Gastroesophageal sphincter (tissue), 3 donors: ENCODE measurements around the gene KRTAP24-1.

Experiments
- EP300 ChIP-seq: sonication (generic); formaldehyde crosslinking; IDR thresholded peaks from one replicate; pipeline ENCODE4 v1.6.1; 2017; ENCODE audit warnings: antibody characterized with exemption, mild to moderate bottlenecking
- POLR2A ChIP-seq, 2 donors: fragments of 450-650 bp; IDR thresholded peaks; one replicate each; pipeline ENCODE4 v1.6.1; 2017; ENCODE audit warnings: antibody characterized with exemption in 2 of 2, mild to moderate bottlenecking in 2 of 2, moderate library complexity in 1 of 2
- POLR2AphosphoS5 ChIP-seq: sonication (generic); formaldehyde crosslinking; IDR thresholded peaks from one replicate; pipeline ENCODE4 v1.6.1; 2017; ENCODE audit warnings: antibody characterized with exemption
- TF ChIP-seq, protein P1 (sequence below), 4 experiments: fragments of 200-600 bp in 2 of 4; fragments of 450-650 bp in 2 of 4; sonication (generic) in 1 of 4; IDR thresholded peaks; one replicate each; pipeline ENCODE4 v1.5.1; 2017 to 2019; ENCODE audit warnings: antibody characterized with exemption in 4 of 4, mild to moderate bottlenecking in 2 of 4, moderate library complexity in 2 of 4

DNA sequence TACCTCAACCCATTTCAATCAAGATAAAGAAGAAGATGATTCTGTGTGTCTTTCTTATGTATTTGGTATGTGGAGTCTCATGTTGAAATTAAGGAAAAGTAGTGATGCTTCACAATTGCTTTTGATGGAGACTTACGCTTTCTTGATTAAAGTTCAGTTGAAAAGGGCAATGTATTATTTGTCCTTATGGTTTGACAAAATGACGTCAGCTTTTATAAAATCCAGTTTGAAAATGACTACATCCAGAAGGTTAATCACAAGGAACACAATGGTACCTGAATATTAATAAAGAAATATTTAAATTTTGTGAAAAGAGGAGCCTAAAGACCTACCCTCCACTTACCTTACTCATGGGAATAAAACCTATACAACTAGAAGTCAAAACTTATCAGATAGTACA is 33.0 kb upstream of the KRTAP24-1 start:
- TF ChIP-seq, protein P1, sequence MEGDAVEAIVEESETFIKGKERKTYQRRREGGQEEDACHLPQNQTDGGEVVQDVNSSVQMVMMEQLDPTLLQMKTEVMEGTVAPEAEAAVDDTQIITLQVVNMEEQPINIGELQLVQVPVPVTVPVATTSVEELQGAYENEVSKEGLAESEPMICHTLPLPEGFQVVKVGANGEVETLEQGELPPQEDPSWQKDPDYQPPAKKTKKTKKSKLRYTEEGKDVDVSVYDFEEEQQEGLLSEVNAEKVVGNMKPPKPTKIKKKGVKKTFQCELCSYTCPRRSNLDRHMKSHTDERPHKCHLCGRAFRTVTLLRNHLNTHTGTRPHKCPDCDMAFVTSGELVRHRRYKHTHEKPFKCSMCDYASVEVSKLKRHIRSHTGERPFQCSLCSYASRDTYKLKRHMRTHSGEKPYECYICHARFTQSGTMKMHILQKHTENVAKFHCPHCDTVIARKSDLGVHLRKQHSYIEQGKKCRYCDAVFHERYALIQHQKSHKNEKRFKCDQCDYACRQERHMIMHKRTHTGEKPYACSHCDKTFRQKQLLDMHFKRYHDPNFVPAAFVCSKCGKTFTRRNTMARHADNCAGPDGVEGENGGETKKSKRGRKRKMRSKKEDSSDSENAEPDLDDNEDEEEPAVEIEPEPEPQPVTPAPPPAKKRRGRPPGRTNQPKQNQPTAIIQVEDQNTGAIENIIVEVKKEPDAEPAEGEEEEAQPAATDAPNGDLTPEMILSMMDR (IDR thresholded peaks at IDR 0.05) = no peak
- TF ChIP-seq EP300 = no peak
- TF ChIP-seq POLR2A (IDR thresholded peaks at IDR 0.05) = no peak
- no peak for TF ChIP-seq POLR2AphosphoS5
